HepG2 (cell line): ENCODE measurements around the gene ASIC3. TPM values are rescaled to one million over a fixed set of nuclear protein-coding genes. Genes with fewer than 3 reads are reported as not detected.

Experiments
- CSRNP2 ChIP-seq: sonication (generic); formaldehyde crosslinking; conservative IDR thresholded peaks from 2 replicates; pipeline ENCODE4 v1.8.0; 2022; ENCODE audit warnings: low read depth, missing genetic modification reagents
- GABPA ChIP-seq, 2 experiments: IDR thresholded peaks; 2 replicates each; pipeline ENCODE4 v1.6.1; 2011 to 2016; ENCODE audit warnings: low read depth in 2 of 2, low read length in 1 of 2, missing biosample characterization in 1 of 2, missing genetic modification characterization in 1 of 2
- GLMP ChIP-seq: sonication (generic); formaldehyde crosslinking; IDR thresholded peaks from 2 replicates; pipeline ENCODE4 v1.9.0; 2021; ENCODE audit warnings: missing genetic modification reagents, mild to moderate bottlenecking, borderline replicate concordance
- KDM5A ChIP-seq: fragments of 200-600 bp; sonication (generic); IDR thresholded peaks from 2 replicates; pipeline ENCODE4 v1.7.0; 2018; ENCODE audit warnings: antibody characterized with exemption, mild to moderate bottlenecking, low read length, borderline replicate concordance
- MLLT10 ChIP-seq: sonication (generic); formaldehyde crosslinking; IDR thresholded peaks from 2 replicates; pipeline ENCODE4 v1.4.0; 2020; ENCODE audit warnings: missing genetic modification reagents
- POGZ ChIP-seq: sonication (generic); formaldehyde crosslinking; IDR thresholded peaks from 2 replicates; pipeline ENCODE4 v1.4.0; 2020; ENCODE audit warnings: mild to moderate bottlenecking, missing genetic modification reagents
- RBAK ChIP-seq: sonication (generic); formaldehyde crosslinking; IDR thresholded peaks from 2 replicates; pipeline ENCODE4 v1.5.1; 2020; ENCODE audit warnings: mild to moderate bottlenecking, missing genetic modification reagents
- RCOR2 ChIP-seq: IDR thresholded peaks from 2 replicates; pipeline ENCODE4 v1.6.1; 2016; ENCODE audit warnings: missing biosample characterization, missing genetic modification reagents
- SNAPC2 ChIP-seq: sonication (generic); formaldehyde crosslinking; IDR thresholded peaks from 2 replicates; pipeline ENCODE4 v1.8.1; 2022; ENCODE audit warnings: mild to moderate bottlenecking, missing genetic modification reagents
- TAF15 ChIP-seq: fragments of 200-400 bp; formaldehyde crosslinking; IDR thresholded peaks from one replicate; pipeline ENCODE4 v1.6.1; 2018; ENCODE audit warnings: mild to moderate bottlenecking, low read depth, low read length; ENCODE audit not compliant: poor library complexity, severe bottlenecking
- ZFP1 ChIP-seq: IDR thresholded peaks from 2 replicates; pipeline ENCODE4 v1.6.1; 2016
- ZMYM3 ChIP-seq: sonication (generic); formaldehyde crosslinking; IDR thresholded peaks from 2 replicates; pipeline ENCODE4 v1.5.1; 2020; ENCODE audit warnings: mild to moderate bottlenecking, missing genetic modification reagents
- ZNF143 ChIP-seq: sonication (generic); formaldehyde crosslinking; IDR thresholded peaks from 2 replicates; pipeline ENCODE4 v1.4.0; 2020; ENCODE audit warnings: missing genetic modification reagents
- ZNF337 ChIP-seq: sonication (generic); formaldehyde crosslinking; IDR thresholded peaks from 2 replicates; pipeline ENCODE4 v1.5.1; 2020; ENCODE audit warnings: missing genetic modification reagents, low read depth, mild to moderate bottlenecking, borderline replicate concordance
- ZNF558 ChIP-seq: sonication (generic); formaldehyde crosslinking; IDR thresholded peaks from 2 replicates; pipeline ENCODE4 v1.9.0; 2022; ENCODE audit warnings: mild to moderate bottlenecking, missing genetic modification reagents, borderline replicate concordance
- ZNF605 ChIP-seq: sonication (generic); formaldehyde crosslinking; IDR thresholded peaks from 2 replicates; pipeline ENCODE4 v1.8.0; 2022; ENCODE audit warnings: mild to moderate bottlenecking, missing genetic modification reagents
- ZNF761 ChIP-seq: sonication (generic); formaldehyde crosslinking; conservative IDR thresholded peaks from 2 replicates; pipeline ENCODE4 v1.4.0; 2020; ENCODE audit warnings: mild to moderate bottlenecking, missing genetic modification reagents
- polyA plus RNA-seq, 8 experiments: library from polyadenylated mRNA; depleted of rRNA in 3 of 8; stranded (reverse) in 7 of 8; unstranded in 1 of 8; fragments of >200 nt; fragmentation: Illumina TruSeq in 4 of 8; extraction: Trizol in 4 of 8; gene quantifications; 2 replicates each; pipeline versions ENCODE4 v1.2.1 to v1.2.3, GENCODE V29; 2011 to 2016; ENCODE audit warnings: low read depth in 4 of 8, missing spikeins in 1 of 8, mixed read lengths in 1 of 8; ENCODE audit not compliant: insufficient read depth in 1 of 8
- total RNA-seq, 5 experiments: library from RNA; depleted of rRNA; stranded (reverse); fragments of >200 nt; fragmentation: Illumina TruSeq; extraction: Trizol; gene quantifications; 2 replicates each; pipeline ENCODE4 v1.2.3, GENCODE V29; 2016; ENCODE audit warnings: low read depth in 1 of 5
- TF ChIP-seq, protein P1 (sequence below): sonication (generic); formaldehyde crosslinking; IDR thresholded peaks from 2 replicates; pipeline ENCODE4 v1.4.0; 2020; ENCODE audit warnings: mild to moderate bottlenecking, missing genetic modification reagents
- TF ChIP-seq, protein P2 (sequence below): sonication (generic); formaldehyde crosslinking; IDR thresholded peaks from 2 replicates; pipeline ENCODE4 v1.4.0; 2020; ENCODE audit warnings: mild to moderate bottlenecking, missing genetic modification reagents, borderline replicate concordance
- TF ChIP-seq, protein P3 (sequence below): sonication (generic); formaldehyde crosslinking; IDR thresholded peaks from 2 replicates; pipeline ENCODE4 v1.4.0; 2020; ENCODE audit warnings: mild to moderate bottlenecking, missing genetic modification reagents

The ASIC3 gene
- total and polyA plus RNA-seq, 2 of the 13 experiments (the other 11 are each of a cell fraction or from before 2014, with no cell fraction given): 0.51 TPM; not detected in 1

- TF ChIP-seq ZNF605 (CRISPR knock-in tag) (no peak), ZNF761 (CRISPR knock-in tag) (no peak), KDM5A (peak; percentile 31; the same call in 1 of the 2 replicates), ZFP1 (CRISPR knock-in tag) (no peak), ZNF337 (CRISPR knock-in tag) (no peak), GLMP (CRISPR knock-in tag) (no peak), GABPA (IDR thresholded peaks at IDR 0.05; ENCODE audit: low read depth, low read length) (no peak), GABPA (CRISPR knock-in tag; IDR thresholded peaks at IDR 0.05; ENCODE audit: low read depth) (peak; percentile 74), TAF15 (peak; percentile 53), POGZ (CRISPR knock-in tag) (no peak), SNAPC2 (no peak), MLLT10 (no peak), ZMYM3 (no peak), ZNF143 (peak; percentile 90), ZNF558 (CRISPR knock-in tag) (no peak), CSRNP2 (CRISPR knock-in tag) (no peak), RBAK (CRISPR knock-in tag) (no peak), RCOR2 (CRISPR knock-in tag) (no peak)
- TF ChIP-seq, protein P1, sequence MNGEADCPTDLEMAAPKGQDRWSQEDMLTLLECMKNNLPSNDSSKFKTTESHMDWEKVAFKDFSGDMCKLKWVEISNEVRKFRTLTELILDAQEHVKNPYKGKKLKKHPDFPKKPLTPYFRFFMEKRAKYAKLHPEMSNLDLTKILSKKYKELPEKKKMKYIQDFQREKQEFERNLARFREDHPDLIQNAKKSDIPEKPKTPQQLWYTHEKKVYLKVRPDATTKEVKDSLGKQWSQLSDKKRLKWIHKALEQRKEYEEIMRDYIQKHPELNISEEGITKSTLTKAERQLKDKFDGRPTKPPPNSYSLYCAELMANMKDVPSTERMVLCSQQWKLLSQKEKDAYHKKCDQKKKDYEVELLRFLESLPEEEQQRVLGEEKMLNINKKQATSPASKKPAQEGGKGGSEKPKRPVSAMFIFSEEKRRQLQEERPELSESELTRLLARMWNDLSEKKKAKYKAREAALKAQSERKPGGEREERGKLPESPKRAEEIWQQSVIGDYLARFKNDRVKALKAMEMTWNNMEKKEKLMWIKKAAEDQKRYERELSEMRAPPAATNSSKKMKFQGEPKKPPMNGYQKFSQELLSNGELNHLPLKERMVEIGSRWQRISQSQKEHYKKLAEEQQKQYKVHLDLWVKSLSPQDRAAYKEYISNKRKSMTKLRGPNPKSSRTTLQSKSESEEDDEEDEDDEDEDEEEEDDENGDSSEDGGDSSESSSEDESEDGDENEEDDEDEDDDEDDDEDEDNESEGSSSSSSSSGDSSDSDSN (CRISPR knock-in tag): peak; percentile 20; the same call in 1 of the 2 replicates
- TF ChIP-seq, protein P2, sequence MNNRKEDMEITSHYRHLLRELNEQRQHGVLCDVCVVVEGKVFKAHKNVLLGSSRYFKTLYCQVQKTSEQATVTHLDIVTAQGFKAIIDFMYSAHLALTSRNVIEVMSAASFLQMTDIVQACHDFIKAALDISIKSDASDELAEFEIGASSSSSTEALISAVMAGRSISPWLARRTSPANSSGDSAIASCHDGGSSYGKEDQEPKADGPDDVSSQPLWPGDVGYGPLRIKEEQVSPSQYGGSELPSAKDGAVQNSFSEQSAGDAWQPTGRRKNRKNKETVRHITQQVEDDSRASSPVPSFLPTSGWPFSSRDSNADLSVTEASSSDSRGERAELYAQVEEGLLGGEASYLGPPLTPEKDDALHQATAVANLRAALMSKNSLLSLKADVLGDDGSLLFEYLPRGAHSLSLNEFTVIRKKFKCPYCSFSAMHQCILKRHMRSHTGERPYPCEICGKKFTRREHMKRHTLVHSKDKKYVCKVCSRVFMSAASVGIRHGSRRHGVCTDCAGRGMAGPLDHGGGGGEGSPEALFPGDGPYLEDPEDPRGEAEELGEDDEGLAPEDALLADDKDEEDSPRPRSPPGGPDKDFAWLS (CRISPR knock-in tag): no peak
- TF ChIP-seq, protein P3, sequence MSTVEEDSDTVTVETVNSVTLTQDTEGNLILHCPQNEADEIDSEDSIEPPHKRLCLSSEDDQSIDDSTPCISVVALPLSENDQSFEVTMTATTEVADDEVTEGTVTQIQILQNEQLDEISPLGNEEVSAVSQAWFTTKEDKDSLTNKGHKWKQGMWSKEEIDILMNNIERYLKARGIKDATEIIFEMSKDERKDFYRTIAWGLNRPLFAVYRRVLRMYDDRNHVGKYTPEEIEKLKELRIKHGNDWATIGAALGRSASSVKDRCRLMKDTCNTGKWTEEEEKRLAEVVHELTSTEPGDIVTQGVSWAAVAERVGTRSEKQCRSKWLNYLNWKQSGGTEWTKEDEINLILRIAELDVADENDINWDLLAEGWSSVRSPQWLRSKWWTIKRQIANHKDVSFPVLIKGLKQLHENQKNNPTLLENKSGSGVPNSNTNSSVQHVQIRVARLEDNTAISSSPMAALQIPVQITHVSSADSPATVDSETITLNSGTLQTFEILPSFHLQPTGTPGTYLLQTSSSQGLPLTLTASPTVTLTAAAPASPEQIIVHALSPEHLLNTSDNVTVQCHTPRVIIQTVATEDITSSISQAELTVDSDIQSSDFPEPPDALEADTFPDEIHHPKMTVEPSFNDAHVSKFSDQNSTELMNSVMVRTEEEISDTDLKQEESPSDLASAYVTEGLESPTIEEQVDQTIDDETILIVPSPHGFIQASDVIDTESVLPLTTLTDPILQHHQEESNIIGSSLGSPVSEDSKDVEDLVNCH: no peak
These were observed 34.9 kb downstream of the ASIC3 start, which contains the start of gene TMUB1 (continued) for GRCh38 chr7:151083071-151083823.
